ENCODE measurements around the gene SNX9.
"Not testable (repeated sequence)": the region's sequence is repeated elsewhere in the genome, so short reads cannot be mapped to it uniquely, and the experiment has no call there.

The SNX9 gene

GRCh38 chr6:157850030-157850429 lies 27.0 kb downstream of the SNX9 start:
- no peak for DNase-seq (ENCODE audit: low read depth, low spot score)
- ChIA-PET POLR2A (no interaction called here), CTCF (no interaction called here)
- no peak overlapping the region for H3K4me3 ChIP-seq (ENCODE audit: low read depth, low read length)
- no peak for TF ChIP-seq CTCF (IDR thresholded peaks at IDR 0.05; ENCODE audit: insufficient read depth, low read length, missing control alignments)

GRCh38 chr6:157853018-157853805 lies 30.2 kb downstream of the SNX9 start:
- no peak for TF ChIP-seq CTCF (IDR thresholded peaks at IDR 0.05; ENCODE audit: insufficient read depth, low read length, missing control alignments)
- DNase-seq (ENCODE audit: low read depth, low spot score), result no peak
- POLR2A ChIA-PET, result no interaction called here
- CTCF ChIA-PET, result interaction anchor here (1.2 to 1.4 kb wide), 2 partner anchors 94 to 97 kb away, joined by 3 to 4 read pairs; no protein-coding TSS in a partner anchor
- H3K4me3 ChIP-seq (ENCODE audit: low read depth, low read length), result no peak overlapping the region

- ChIA-PET CTCF (interaction anchor here (1.0 to 1.2 kb wide), 2 partner anchors 25 to 95 kb away, joined by 3 read pairs; no protein-coding TSS in a partner anchor), POLR2A (no interaction called here)
- TF ChIP-seq CTCF (IDR thresholded peaks at IDR 0.05; ENCODE audit: insufficient read depth, low read length, missing control alignments), result no peak
These were observed 31.0 kb downstream of the SNX9 start for GRCh38 chr6:157853902-157854502.

GRCh38 chr6:157855325-157855724 lies 32.3 kb downstream of the SNX9 start:
- POLR2A ChIA-PET, result no interaction called here
- CTCF ChIA-PET, result interaction anchor here (1.2 kb wide), 1 partner anchor 18 kb away, joined by 3 read pairs; no protein-coding TSS in a partner anchor
- no peak for TF ChIP-seq CTCF (IDR thresholded peaks at IDR 0.05; ENCODE audit: insufficient read depth, low read length, missing control alignments)
- H3K4me3 ChIP-seq (ENCODE audit: low read depth, low read length), result no peak overlapping the region
- no peak for DNase-seq (ENCODE audit: low read depth, low spot score)

More at GRCh38 chr6:157853902-157854502, 31.0 kb downstream of the SNX9 start:
- no peak overlapping the region for H3K4me3 ChIP-seq (ENCODE audit: low read depth, low read length)
- DNase-seq (ENCODE audit: low read depth, low spot score), result no peak

- H3K4me3 ChIP-seq (ENCODE audit: low read depth, low read length); POLR2A ChIA-PET: not testable (repeated sequence)
- CTCF ChIA-PET, result interaction anchor here (1.2 kb wide), 1 partner anchor 17 kb away, joined by 3 read pairs; no protein-coding TSS in a partner anchor
These were observed 32.8 kb downstream of the SNX9 start for GRCh38 chr6:157855804-157856203.

GRCh38 chr6:157858664-157859063 lies 35.6 kb downstream of the SNX9 start:
- CTCF ChIA-PET, result interaction anchor here (1.0 kb wide), 2 partner anchors 12 to 101 kb away, joined by 4 read pairs; no protein-coding TSS in a partner anchor
- POLR2A ChIA-PET; H3K4me3 ChIP-seq (ENCODE audit: low read depth, low read length); DNase-seq (ENCODE audit: low read depth, low spot score): not testable (repeated sequence)

More at GRCh38 chr6:157855804-157856203, 32.8 kb downstream of the SNX9 start:
- not testable (repeated sequence) for DNase-seq (ENCODE audit: low read depth, low spot score)

- no peak for DNase-seq (ENCODE audit: low read depth, low spot score)
These were observed 36.9 kb downstream of the SNX9 start for GRCh38 chr6:157859775-157860504.

More at GRCh38 chr6:157859775-157860504, 36.9 kb downstream of the SNX9 start:
- H3K4me3 ChIP-seq (ENCODE audit: low read depth, low read length), result no peak overlapping the region
- no peak for TF ChIP-seq CTCF (IDR thresholded peaks at IDR 0.05; ENCODE audit: insufficient read depth, low read length, missing control alignments)
- POLR2A ChIA-PET, result no interaction called here
- CTCF ChIA-PET, result interaction anchor here (1.0 to 4.2 kb wide), 4 partner anchors 13 to 104 kb away, joined by 4 to 33 read pairs (median 13); no protein-coding TSS in a partner anchor

Data from AG04449 (cell line).